Trophoblast cell (in vitro differentiated cells and primary cell): ENCODE results near the gene IKBKG.

Experiments used
- DNase-seq, 2 donors: peaks; one replicate each; pipeline ENCODE4 v3.0.0-alpha.2; 2016
- H2AFZ ChIP-seq: 2 replicates; pipeline ENCODE4 v1.6.1; 2013; ENCODE audit warnings: low read length, moderate library complexity, mild to moderate bottlenecking; ENCODE audit not compliant: insufficient read depth, poor library complexity
- H2AK5ac ChIP-seq: 2 replicates; pipeline ENCODE4 v1.6.1; 2013; ENCODE audit warnings: mild to moderate bottlenecking, low read length
- H2BK120ac ChIP-seq: 2 replicates; pipeline ENCODE4 v1.6.1; 2013; ENCODE audit warnings: low read length, mild to moderate bottlenecking, moderate library complexity; ENCODE audit not compliant: insufficient read depth, poor library complexity
- H2BK12ac ChIP-seq: 2 replicates; pipeline ENCODE4 v1.6.1; 2013; ENCODE audit warnings: mild to moderate bottlenecking, low read length, moderate library complexity
- H2BK5ac ChIP-seq: 2 replicates; pipeline ENCODE4 v1.6.1; 2013; ENCODE audit warnings: low read length, low read depth, moderate library complexity, mild to moderate bottlenecking; ENCODE audit not compliant: poor library complexity
- H3K14ac ChIP-seq: 2 replicates; pipeline ENCODE4 v1.6.1; 2013; ENCODE audit warnings: mild to moderate bottlenecking, low read length
- H3K18ac ChIP-seq: 2 replicates; pipeline ENCODE4 v1.6.1; 2013; ENCODE audit warnings: mild to moderate bottlenecking, low read length
- H3K23ac ChIP-seq: 2 replicates; pipeline ENCODE4 v1.6.1; 2013; ENCODE audit warnings: low read length
- H3K27ac ChIP-seq: 2 replicates; pipeline ENCODE4 v1.5.1; 2013; ENCODE audit warnings: low read depth, mild to moderate bottlenecking, inconsistent platforms, low read length, moderate library complexity
- H3K27me3 ChIP-seq: 2 replicates; pipeline ENCODE4 v1.6.1; 2013; ENCODE audit warnings: inconsistent platforms, mild to moderate bottlenecking, low read length, moderate library complexity; ENCODE audit not compliant: insufficient read depth
- H3K36me3 ChIP-seq, 2 experiments: 1 replicate in 1 of 2; 2 replicates in 1 of 2; pipeline ENCODE4 v1.6.1; 2013; ENCODE audit warnings: low read length in 2 of 2, mild to moderate bottlenecking in 2 of 2, moderate library complexity in 1 of 2; ENCODE audit not compliant: insufficient read depth in 2 of 2, control insufficient read depth in 1 of 2
- H3K4ac ChIP-seq: 2 replicates; pipeline ENCODE4 v1.6.1; 2013; ENCODE audit warnings: low read depth, mild to moderate bottlenecking, low read length, moderate library complexity
- H3K4me1 ChIP-seq, 2 experiments: 1 replicate in 1 of 2; 2 replicates in 1 of 2; pipeline ENCODE4 v1.6.1; 2013; ENCODE audit warnings: low read length in 2 of 2, mild to moderate bottlenecking in 2 of 2, moderate library complexity in 1 of 2; ENCODE audit not compliant: insufficient read depth in 2 of 2, control insufficient read depth in 1 of 2
- H3K4me2 ChIP-seq: 2 replicates; pipeline ENCODE4 v1.6.1; 2013; ENCODE audit warnings: inconsistent platforms, mild to moderate bottlenecking, low read length, moderate library complexity
- H3K4me3 ChIP-seq: 2 replicates; pipeline ENCODE4 v1.5.1; 2013; ENCODE audit warnings: mild to moderate bottlenecking, low read depth, low read length, inconsistent platforms
- H3K79me1 ChIP-seq: one replicate; pipeline ENCODE4 v1.6.1; 2013; ENCODE audit warnings: low read length
- H3K79me2 ChIP-seq: 2 replicates; pipeline ENCODE4 v1.6.1; 2013; ENCODE audit warnings: low read length, mild to moderate bottlenecking; ENCODE audit not compliant: control insufficient read depth, insufficient read depth, poor library complexity
- H3K9ac ChIP-seq: 2 replicates; pipeline ENCODE4 v1.6.1; 2013; ENCODE audit warnings: mild to moderate bottlenecking, low read length
- H3K9me3 ChIP-seq: 2 replicates; pipeline ENCODE4 v1.6.1; 2013; ENCODE audit warnings: low read depth, mild to moderate bottlenecking, control low read depth, inconsistent platforms, low read length; ENCODE audit not compliant: insufficient read depth
- H4K12ac ChIP-seq: 2 replicates; pipeline ENCODE4 v1.6.1; 2013; ENCODE audit warnings: low read depth, mild to moderate bottlenecking, low read length, moderate library complexity
- H4K8ac ChIP-seq: 2 replicates; pipeline ENCODE4 v1.6.1; 2013; ENCODE audit warnings: low read depth, mild to moderate bottlenecking, low read length, moderate library complexity
- H4K91ac ChIP-seq: one replicate; pipeline ENCODE4 v1.6.1; 2013; ENCODE audit warnings: low read depth, mild to moderate bottlenecking, low read length, moderate library complexity
- WGBS: extraction: QIAGEN DNeasy Blood & Tissue Kit; methylation state at CpG from one replicate; pipeline ENCODE4 v1.1.7; 2013; ENCODE audit warnings: missing lambda C conversion rate; ENCODE audit not compliant: insufficient read length, insufficient coverage; ENCODE audit errors: extremely low coverage; 5-methylcytosine and 5-hydroxymethylcytosine counted together

IKBKG gene

GRCh38 chrX:154519389-154519788 is 28.0 kb upstream of the IKBKG start:
- no peak for DNase-seq
- no peak overlapping the region for H3K9ac ChIP-seq
- no peak overlapping the region for H3K27ac ChIP-seq
- no peak overlapping the region for H2BK12ac ChIP-seq
- no peak overlapping the region for H3K23ac ChIP-seq
- H4K8ac ChIP-seq: no peak overlapping the region
- H3K79me2 ChIP-seq: peaks cover 5% of the 10 kb centered on the region
- peaks cover 7 to 12% of the 10 kb centered on the region in 2 experiments for H3K4me1 ChIP-seq
- H3K79me1 ChIP-seq: peaks cover 14% of the 10 kb centered on the region
- no peaks in the 10 kb centered on the region for H3K36me3 ChIP-seq
- no peak overlapping the region for H3K18ac ChIP-seq
- H3K27me3 ChIP-seq: no peaks in the 10 kb centered on the region
- no peak overlapping the region for H2BK120ac ChIP-seq
- no peak overlapping the region for H3K4ac ChIP-seq
- H2AFZ ChIP-seq: no peak overlapping the region
- H3K14ac ChIP-seq: no peak overlapping the region
- H4K12ac ChIP-seq: no peak overlapping the region
- no peak overlapping the region for H3K4me3 ChIP-seq
- no CpG with 5 or more reads among the region's 8 CpGs for WGBS
- no peaks in the 10 kb centered on the region for H3K9me3 ChIP-seq
- H2BK5ac ChIP-seq: no peak overlapping the region
- no peak overlapping the region for H4K91ac ChIP-seq
- no peak overlapping the region for H3K4me2 ChIP-seq
- no peak overlapping the region for H2AK5ac ChIP-seq

- H3K36me3 ChIP-seq: peaks cover 3 to 5% of the 10 kb centered on the region in 2 experiments
- no peak overlapping the region for H2AFZ ChIP-seq
- H3K27ac ChIP-seq: peak overlapping the region; percentile 52
- no peak overlapping the region for H3K18ac ChIP-seq
- no peak overlapping the region for H3K23ac ChIP-seq
- no peak overlapping the region for H4K12ac ChIP-seq
- H4K8ac ChIP-seq: peak overlapping the region; percentile 9
- H3K79me2 ChIP-seq: no peaks in the 10 kb centered on the region
- peak overlapping the region; percentile 23 for H3K4me2 ChIP-seq
- H3K9me3 ChIP-seq: no peaks in the 10 kb centered on the region
- no peak overlapping the region for H3K4me3 ChIP-seq
- no peak overlapping the region for H3K14ac ChIP-seq
- H2BK5ac ChIP-seq: peak overlapping the region; percentile 38
- peak overlapping the region; percentile 24 for H2BK120ac ChIP-seq
- peaks cover 15% of the 10 kb centered on the region for H3K79me1 ChIP-seq
- no peak overlapping the region for H3K4ac ChIP-seq
- no peak overlapping the region for H3K9ac ChIP-seq
- peak; percentile 57 to 88 for DNase-seq
- peak overlapping the region; percentile 18 for H4K91ac ChIP-seq
- H3K4me1 ChIP-seq: peaks cover 12 to 15% of the 10 kb centered on the region in 2 experiments
- peak overlapping the region; percentile 20 for H2BK12ac ChIP-seq
- H3K27me3 ChIP-seq: no peaks in the 10 kb centered on the region
- WGBS: no CpG with 5 or more reads among the region's 14 CpGs
- no peak overlapping the region for H2AK5ac ChIP-seq
Observed at GRCh38 chrX:154525606-154526490, 21.6 kb upstream of the IKBKG start.

GRCh38 chrX:154526901-154527675 is 20.3 kb upstream of the IKBKG start:
- peak; percentile 33 to 69 for DNase-seq
- Histone ChIP-seq H3K79me1 (peaks cover 21% of the 10 kb centered on the region), H3K4me3 (no peak overlapping the region), H3K14ac (peak overlapping the region; percentile 35), H3K36me3 (peaks cover 6 to 10% of the 10 kb centered on the region in 2 experiments), H3K79me2 (no peaks in the 10 kb centered on the region), H2BK120ac (peak overlapping the region; percentile 76), H4K8ac (peak overlapping the region; percentile 74), H4K12ac (peak overlapping the region; percentile 93), H3K9ac (peak overlapping the region; percentile 70), H2BK5ac (peak overlapping the region; percentile 54), H3K27ac (peak overlapping the region; percentile 71), H2AK5ac (no peak overlapping the region), H2BK12ac (peak overlapping the region; percentile 59), H3K18ac (peak overlapping the region; percentile 67), H3K4me2 (peak overlapping the region; percentile 53), H3K4ac (peak overlapping the region; percentile 12), H3K9me3 (no peaks in the 10 kb centered on the region), H3K4me1 (peaks cover 18 to 22% of the 10 kb centered on the region in 2 experiments), H3K23ac (no peak overlapping the region), H2AFZ (peak overlapping the region; percentile 56), H3K27me3 (no peaks in the 10 kb centered on the region), H4K91ac (peak overlapping the region; percentile 82)
- no CpG with 5 or more reads among the region's 15 CpGs for WGBS

GRCh38 chrX:154529206-154529612 is 18.2 kb upstream of the IKBKG start:
- no peak overlapping the region for H2AK5ac ChIP-seq
- H3K79me2 ChIP-seq: no peaks in the 10 kb centered on the region
- H3K4ac ChIP-seq: no peak overlapping the region
- no peak overlapping the region for H3K4me3 ChIP-seq
- no peak overlapping the region for H3K18ac ChIP-seq
- no peaks in the 10 kb centered on the region for H3K27me3 ChIP-seq
- no peaks in the 10 kb centered on the region for H3K9me3 ChIP-seq
- H3K4me1 ChIP-seq: peaks cover 20 to 26% of the 10 kb centered on the region in 2 experiments
- no peak overlapping the region for H3K14ac ChIP-seq
- peak in 1 of 2 donors; percentile 52 for DNase-seq
- no peak overlapping the region for H4K12ac ChIP-seq
- no peak overlapping the region for H3K9ac ChIP-seq
- H3K23ac ChIP-seq: no peak overlapping the region
- no peak overlapping the region for H3K27ac ChIP-seq
- H3K79me1 ChIP-seq: peaks cover 21% of the 10 kb centered on the region
- peak overlapping the region; percentile 63 for H2BK12ac ChIP-seq
- H2AFZ ChIP-seq: no peak overlapping the region
- no peak overlapping the region for H4K91ac ChIP-seq
- H3K36me3 ChIP-seq: peaks cover 27 to 30% of the 10 kb centered on the region in 2 experiments
- peak overlapping the region; percentile 34 for H2BK5ac ChIP-seq
- no peak overlapping the region for H3K4me2 ChIP-seq
- no peak overlapping the region for H2BK120ac ChIP-seq
- WGBS: no CpG with 5 or more reads among the region's 6 CpGs
- H4K8ac ChIP-seq: no peak overlapping the region
